NCI-H1417 (cell line): ENCODE data around the gene AGPAT2.

ENCODE experiments used
- DNase-seq, 3 experiments: peaks; one replicate each; lab custom pipeline; 2025; lab: John Stamatoyannopoulos, UW

AGPAT2 gene

DNA sequence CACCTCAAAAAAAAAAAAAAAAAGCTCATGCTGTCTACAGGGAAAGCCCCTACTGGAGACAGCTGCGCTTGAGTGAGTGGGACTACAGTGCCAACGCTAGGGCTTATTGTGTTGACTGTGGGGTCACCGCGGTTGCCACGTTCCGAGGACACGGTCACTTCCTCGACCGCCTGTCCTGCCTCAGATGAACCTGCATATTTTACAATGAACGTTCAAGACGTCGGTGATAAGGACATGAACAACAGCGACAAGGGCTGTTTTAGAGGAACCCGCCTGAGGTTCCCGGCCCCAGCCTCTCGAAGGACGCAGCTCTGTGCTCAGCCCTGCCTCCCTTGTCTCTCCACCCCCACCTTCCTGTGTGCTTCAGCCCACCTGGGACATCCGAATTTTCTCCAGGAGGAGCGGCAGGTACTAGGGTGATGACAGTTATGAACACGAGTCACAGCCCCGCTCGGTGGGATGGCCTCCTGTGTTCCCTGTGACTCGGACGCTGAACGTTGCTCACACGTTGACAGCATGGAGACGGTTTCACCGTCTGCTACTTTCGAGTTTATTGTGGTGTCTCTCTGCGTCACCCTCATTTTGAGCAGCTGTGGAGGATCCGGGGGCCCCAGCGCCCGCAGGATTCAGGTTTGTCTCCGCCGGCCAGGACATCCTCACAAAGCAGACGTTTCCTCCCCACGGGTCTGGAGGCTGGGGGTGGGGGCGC, 13.9 kb upstream of the AGPAT2 start:
- DNase-seq: no peak

DNA sequence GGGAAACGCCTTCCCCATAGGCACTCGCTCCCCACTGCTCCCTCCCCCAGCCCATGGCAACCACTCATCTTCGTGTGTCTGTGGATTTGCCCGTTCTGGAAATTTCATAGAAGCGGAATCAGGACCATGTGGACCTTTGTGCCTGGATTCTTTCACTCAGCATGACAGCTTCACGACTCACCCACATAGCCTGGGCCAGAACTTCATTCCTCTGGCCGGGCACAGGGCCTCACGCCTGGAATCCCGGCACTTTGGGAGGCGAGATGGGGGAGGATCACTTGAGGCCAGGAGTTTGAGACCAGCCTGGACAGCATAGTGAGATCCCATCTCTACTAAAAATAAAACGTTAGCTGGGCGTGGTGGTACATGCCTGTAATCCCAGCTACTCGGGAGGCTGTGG, 13.0 kb upstream of the AGPAT2 start:
- DNase-seq: no peak

DNA sequence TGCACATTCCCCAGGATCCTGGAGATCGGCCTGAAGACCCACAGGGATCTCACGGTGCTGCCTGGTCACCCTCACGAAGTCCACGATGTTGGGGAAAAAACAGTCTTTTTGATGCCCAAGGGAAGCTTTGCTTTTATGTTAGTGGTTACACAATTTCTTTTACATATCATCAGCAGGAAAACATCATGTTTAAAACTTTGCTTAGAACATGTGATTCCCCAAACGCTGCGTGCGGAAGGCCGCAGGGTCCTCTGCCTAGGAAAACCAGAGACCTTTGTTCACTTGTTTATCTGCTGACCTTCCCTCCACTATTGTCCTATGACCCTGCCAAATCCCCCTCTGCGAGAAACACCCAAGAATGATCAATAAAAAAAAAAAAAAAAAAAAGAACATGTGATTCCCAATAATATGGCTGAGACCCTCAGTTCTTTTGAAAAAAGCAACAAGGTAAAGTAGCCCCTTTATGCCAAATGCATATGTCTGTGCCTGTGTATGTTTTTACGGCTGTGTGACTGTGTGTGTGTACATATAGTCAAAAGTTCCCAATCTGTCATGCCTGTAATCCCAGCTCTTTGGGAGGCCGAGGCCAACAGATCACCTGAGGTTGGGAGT, 11.5 kb upstream of the AGPAT2 start:
- no peak for DNase-seq

DNA sequence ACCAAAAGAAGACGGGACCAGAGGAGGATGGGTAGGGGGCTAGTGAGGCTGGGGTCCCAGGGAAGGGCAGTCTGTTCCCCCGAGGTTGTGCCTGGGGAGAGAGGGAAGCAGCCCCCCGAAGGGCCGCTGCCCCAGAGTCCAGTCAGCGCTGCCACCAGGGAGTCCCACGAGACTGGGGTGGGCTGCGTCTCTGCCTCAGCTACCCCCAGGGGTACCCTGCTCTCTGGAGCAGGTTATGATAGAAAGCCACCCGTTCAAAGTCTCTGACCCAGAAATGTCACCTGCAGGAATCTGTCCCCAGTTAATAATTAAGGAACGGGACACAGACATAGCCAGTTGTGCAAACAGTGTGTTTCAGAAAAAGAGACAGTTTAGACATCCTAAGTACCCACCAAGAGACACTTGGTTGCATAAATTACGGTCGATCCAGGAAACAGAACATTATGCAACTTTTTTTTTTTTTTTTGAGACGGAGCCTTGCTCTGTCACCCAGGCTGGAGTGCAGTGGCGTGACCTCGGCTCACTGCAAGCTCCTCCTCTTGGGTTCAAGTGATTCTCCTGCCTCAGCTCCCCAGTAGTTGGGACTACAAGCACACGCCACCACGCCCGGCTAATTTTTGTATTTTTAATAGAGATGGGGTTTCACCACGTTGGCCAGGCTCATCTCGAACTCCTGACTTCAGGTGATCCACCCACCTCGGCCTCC, 10.7 kb upstream of the AGPAT2 start:
- DNase-seq: no peak

DNA sequence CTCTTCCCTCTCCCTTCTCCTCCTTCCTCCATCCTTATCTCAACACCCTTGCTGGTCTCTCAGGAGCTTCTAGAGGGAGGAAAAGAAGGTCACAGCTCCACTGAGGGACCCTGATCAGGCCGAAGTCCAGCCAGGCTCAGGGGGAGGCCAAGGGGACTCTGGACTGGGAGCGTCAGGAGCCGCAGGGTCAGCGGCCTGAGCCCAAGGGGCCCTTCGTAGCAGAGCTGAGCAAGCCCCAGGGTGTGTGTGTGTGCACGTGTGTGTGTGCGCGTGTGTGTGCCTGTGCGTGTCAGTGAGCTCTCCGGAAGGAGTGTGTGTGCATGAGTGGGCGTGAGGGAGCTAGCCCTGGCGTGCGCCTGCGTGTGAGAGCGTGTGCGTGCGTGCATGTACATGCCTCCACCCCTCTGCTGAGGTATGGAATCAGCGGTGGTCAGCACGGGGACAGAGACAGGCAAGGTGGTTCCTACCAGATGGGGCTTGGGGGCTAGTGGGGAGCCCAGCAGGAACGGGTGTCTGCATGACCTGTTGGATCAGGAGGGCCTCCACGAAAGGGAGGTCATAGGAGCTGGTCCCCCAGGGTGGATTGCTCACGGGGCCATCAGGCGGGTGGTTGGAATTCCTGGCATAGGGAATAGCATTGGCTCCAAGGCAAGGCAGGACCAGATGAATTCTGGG, 10.0 kb upstream of the AGPAT2 start:
- DNase-seq: peak in 1 of 3 experiments; percentile 21

DNA sequence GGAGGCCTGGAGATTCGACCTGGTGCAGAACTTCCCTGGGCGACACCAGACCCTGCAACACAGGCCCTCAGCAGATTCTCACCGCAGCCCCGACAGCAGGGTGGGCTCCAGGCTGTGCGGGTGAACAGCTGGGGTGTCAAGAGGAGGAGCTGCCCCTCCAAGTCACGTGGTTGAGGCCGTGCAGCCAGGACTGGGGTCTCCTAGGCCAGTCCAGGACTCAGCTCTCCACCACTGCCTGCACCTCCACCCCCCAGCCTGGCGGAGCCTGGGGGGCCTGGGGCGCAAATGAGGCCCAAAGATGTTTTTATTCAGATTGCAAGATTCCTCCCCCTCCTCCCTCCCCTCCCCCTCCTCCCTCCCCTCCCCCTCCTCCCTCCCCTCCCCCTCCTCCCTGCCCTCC, 9.2 kb upstream of the AGPAT2 start:
- DNase-seq: no peak

DNA sequence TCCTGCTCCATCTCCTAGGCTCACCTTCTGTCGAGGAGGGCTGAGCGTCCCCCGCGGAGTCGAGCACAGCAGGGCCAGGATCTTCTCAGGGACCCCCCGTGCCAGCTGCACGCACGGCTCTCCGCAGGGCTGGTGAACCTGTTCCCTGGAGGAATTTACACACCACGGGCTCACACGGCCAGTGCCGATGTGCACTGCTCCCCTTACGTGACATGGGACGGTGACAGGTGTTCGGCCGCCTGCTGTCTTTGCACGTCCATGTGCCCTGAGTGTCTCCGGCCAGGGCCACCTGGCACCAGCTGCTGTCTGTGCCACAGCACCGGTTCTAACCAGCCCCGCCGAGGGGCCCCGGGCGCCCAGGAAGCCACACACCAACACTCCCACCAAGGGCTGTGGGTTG, 8.7 kb upstream of the AGPAT2 start:
- DNase-seq: peak in 2 of 3 experiments; percentile 87 to 93

DNA sequence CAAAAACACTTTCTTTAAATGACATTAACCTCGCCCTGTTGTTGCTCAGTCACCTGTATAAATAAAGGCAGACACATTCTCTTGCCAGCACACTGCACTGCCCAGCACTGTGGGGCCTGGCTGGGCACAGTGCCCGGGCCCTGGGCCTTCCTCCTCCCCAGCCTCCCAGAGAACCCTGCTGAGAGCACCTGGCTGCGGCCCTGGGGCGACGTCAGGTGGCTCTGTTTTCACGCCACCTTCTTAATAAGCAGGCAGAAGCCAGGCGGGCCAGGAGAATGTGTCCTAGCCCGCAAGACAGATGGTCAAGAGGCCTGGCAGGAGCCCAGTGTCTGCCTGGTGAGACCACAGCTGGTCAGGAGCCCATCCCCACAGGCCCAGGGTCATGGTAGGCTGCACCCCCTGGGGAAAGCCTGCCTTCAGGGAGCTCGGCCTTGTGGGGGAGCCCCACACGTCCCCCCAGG, 8.2 kb upstream of the AGPAT2 start:
- peak; percentile 39 to 98 (median 94) for DNase-seq

DNA sequence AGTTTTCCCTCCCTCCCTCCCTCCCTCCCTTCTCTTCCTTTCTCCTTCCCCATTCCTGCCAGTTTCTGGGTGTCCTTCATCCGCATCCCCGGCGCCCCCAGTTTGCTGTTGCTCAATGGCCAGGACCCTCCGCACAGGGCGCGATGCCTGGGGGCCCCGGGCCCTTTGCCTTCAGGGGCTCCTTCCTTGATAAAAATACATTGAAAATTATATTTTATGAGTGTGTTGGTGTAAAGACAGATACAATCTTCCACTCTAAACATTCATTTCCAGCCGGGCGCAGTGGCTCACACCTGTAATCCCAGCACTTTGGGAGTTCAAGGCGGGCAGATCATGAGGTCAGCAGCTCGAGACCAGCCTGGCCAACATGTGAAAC, 7.6 kb upstream of the AGPAT2 start:
- DNase-seq: no peak

DNA sequence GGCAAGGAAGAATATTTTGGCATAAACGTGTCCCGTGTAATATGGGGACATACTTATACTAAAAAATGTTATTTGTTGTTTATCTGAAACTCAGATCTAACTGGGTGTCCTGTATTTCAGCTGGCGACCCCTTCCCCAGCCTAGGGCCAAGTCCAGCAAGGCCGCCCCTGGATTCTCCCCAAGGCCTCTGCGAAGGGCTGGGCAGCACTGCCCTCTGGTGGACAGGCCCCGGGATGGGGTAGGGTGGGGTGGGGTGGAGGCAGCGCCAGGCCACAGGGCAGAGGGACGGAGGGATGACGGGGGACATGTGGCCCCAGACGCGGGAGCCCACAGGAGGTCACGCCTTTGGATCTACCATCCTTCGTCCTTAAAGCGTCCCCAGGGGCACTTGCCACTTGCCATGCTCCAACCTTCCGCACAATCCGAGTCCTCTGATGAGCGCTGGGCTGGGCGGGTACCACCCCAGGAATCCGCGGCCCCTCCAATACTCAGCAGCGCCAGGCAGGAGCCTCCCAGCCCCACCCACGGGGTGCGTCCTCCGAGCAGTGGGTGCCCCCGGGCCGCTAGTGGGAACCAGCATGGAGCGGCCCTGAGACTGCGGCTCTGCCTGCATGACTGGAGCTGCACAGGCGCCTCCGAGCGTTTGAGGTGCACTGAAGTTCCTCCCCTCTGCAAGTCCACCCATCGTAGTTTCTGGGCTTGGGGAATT, 7.1 kb upstream of the AGPAT2 start:
- DNase-seq: peak; percentile 12 to 64 (median 60)

DNA sequence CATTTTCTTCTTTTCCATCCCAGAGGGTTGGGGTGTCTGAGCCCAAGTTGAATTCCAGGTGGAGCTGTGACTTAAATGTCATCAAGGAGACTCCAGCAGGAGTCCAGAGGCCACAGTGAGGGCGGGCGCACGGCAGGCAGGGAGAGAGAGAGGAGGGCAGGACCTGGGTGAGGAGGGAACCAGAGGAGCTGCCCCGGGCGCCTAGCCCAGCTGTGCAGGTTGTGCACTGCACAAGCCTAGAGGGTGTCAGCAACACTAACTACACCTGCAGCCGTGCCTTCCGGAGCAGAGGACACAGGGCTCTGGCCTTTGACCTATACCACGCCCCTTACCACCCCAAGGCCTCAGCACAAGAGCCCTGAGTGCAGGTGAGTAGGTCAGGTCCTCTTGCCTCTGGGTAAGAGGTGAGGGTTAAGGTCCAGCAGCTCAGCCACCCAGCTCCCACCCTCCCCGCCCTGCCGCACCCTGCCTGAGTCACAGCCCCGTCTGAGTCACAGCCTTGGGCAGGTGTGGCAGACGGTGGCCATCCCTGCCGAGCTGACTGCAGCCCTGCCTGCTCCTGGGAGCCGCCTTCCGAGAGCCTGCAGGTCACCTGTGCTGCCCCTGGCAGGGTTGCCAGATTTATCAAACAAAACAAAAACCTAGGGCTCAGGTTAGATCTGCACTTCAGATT, 6.4 kb upstream of the AGPAT2 start:
- peak in 2 of 3 experiments; percentile 60 to 64 for DNase-seq

DNA sequence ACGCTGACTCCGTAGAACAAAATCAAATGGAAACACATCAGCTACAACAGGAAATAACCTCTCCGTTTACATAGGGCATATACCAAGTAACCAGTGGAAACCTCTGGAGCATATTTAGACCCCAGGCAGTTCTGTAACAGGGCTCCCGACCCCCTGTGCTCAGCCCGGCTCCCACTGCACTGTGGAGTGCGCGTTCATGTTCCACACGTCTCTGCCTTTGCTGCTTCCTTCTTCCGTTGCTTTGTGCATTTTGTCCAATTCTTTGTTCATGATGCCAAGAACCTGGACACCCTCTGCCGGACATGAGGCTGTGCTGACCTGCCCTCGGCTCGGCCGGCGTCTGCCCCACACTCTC, 5.9 kb upstream of the AGPAT2 start:
- no peak for DNase-seq

DNA sequence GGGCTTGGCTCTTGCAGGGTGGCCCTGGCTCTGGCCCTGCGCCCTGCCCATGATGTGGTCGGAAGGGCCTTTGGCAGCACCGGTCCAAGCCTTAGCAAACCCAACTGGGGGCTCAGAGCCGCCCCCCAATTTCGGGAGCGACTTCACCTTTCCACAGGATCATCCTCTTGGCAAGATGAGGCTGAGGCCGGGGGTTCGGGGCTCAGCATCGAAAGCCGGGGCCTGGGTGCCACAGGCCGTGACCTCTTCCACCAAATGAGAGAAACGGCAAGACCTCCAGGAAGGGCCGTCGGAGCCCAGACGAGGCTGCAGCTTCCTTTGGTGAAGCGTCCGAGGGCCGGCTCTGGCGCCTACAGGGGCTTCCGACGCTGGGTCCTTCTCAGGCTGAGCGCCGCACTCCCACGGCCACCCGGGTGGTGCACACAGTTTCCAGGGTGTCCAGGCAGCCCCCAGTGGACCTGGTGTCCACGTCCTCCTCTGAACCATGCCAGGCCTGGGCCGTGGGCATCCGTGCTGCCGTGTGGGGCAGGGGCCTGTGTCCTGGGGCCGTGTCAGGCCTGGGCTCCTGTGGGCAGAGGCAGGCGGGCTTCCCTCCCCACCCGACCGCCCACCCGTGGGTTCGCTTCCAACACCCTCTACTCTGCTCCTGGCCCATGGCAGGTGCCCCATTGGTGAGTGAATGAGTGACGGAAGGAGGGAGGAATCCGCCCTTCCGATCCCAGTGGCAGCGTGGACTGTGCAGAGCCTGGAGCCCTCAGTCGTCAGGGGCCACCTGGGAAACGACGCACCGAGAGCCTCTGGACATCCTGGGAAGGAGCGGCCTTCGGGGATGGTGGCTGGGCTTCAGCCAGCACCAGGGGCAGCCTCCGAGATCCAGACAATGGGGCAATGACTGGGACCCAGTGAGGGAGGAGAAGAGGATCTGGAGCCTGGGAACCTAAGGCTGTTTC, 5.2 kb upstream of the AGPAT2 start:
- DNase-seq: no peak

DNA sequence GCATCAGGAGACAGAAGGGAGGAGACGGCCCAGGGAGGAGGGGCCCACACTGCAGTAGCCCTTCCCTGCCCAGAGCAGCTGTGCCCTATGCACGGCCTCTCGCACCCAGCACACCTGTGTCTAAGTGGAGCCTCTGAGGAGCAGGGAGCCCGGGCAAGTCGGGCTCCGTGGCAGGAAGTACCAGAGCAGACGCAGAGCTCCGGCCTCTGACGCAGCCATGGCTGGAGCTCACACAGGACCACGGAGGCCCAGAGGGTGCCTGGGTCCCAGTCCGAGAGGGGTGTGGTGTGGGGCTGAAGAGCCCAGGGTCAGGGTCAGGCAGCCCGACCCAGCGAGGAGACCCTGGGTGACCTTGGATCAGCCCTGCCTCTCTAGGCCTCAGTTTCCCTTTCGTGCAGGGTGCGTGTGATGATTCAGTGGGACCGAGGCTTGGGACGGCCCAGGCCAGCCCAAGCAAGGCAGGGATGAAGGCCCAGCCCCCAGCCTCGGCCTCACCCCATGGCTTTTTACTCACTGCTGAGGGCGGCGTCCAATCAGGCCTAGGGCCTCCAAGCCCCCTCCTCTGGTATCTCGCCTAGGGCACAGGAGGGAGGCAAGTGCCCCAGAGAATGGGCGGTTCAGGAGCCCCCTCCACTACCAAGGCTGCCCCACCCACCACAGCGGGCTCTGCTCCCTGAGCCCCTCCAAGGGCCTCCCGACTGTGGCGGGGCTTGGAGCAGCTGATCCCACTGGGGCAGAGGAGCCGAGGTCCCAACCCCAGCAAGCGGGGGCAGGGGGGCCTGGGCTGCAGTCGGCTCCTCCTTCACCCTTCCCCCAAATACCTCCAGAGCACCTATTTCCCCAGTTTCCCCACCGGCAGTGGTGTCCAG, 4.3 kb upstream of the AGPAT2 start:
- no peak for DNase-seq

DNA sequence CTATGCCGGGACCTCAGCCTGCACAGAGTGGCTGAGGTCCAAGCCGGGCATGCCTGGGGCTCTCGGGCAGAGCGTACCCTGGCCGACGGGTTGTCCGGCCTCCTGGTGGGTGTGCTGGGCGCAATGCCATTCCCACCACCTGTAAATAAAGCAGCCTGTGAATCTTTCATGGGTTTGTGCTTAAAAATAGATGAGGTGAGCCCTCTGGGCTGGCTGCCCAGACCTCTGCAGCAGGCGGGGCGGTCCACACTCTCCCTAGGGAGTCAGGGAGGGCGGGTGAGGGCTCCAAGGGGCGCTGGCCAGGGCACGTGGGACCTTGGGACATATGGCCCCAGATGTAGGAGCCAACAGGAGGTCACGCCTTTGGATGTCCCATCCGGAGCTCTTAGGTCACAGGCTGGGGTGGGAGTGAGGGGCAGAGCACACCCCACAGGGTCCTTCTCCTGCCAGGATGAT, 3.6 kb upstream of the AGPAT2 start:
- DNase-seq: no peak

DNA sequence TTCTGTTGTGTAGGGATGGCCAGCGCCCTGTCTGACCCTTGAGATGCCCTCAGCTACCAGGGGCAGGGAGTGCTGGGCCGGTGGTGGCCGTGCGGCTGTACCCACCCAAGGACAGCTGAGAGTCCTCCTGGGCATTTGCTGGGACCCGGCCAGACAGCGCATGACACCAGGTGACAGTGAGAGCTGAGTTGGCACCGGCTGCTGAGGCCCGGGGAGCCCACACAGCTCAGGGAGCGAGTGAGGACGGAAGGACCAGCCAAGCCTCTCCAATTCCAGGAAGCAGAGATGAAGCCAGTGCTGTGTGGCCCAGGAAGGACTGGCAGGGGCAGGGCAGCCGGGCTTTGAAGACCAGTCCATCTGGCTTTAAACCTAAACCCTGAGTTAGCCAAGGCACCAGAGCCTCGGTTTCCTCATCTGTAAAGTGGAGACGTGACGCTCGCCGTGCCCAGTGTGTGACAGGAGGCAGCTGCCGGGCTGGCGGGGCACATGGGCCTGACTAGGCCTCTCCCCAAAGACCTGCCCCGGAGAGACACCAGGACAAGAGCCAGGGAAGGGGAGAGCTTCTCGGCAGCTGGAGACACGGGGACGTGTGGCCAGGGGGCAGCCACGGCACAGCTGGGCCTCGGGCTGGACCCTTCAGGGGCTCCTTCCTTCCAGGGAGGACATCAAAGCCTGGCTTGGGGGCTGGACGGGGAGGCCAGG, 3.0 kb upstream of the AGPAT2 start:
- DNase-seq: no peak

DNA sequence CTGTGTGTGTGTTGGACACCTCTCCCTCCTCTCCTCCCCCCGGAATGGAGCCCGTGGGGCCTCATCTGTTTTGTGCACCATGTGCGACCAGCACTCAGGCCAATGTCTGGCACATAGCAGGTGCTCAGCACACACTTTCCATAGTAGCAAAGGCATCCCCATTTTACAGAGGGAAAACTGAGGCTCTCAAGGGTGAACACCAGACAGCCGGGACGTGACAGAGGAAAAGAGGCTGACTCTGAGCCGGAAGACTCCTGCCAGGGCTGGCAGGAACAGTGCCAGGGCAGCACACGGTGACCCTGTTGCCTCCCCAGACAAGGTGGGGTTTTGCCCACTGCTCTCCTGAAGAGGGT, 1.8 kb upstream of the AGPAT2 start:
- no peak for DNase-seq

DNA sequence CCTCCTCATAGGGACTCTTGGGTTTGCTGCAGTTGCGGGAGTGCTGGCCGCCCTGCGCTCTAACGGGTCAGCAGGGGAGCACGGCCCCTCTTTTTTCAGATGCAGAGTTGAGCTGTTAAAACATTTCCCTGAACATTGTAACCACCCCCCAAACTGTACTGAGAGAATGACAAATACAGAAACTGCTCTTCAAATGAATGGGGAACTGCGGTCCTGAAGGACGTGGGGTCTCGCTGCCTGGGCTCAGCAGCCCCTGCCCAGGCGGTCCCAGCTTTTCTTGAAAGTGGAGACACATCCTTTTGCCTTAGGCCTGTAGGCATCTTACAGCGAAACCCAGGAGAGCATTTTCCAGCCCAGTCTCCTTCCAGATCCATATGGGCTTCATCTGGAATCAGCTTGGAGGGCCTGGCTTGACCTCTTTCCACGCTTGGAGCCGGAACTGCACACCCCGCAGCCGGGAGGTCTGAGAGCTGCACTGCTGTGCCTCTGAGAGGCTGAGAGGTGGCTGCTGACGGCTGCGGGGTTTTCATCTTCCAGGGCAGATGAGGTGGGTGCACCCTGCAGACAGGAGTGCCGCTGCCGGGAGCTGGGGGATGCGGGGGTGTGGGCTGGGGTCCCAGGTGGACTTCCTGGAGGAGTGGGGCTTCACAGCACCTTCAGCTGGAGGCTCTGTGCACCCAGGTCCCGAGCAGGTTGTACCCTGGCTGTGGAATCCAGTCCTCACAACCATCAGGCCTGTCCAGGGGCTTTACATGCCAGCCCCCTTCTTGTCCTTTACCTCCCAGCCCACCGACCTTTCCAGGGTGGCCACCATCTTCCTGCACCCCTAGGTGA, 1.2 kb upstream of the AGPAT2 start:
- DNase-seq: no peak
